DMS53 treated with DMSO at 0.1 percent for 48 hours (cell line): Measurements from ENCODE around the gene BMP15.
A peak's percentile ranks its signal among the peaks of the same experiment; 100 is the strongest.

Experiments used
- DNase-seq: peaks from one replicate; lab custom pipeline; 2025; ENCODE audit not compliant: unreplicated experiment; lab: John Stamatoyannopoulos, UW

BMP15 gene

GRCh38 chrX:50910685-50911176 lies at the start of gene BMP15:
BMP15 (plus strand) TSS chrX:50910735; CDS start chrX:50910784, 49 bp downstream.
- DNase-seq = no peak

DNA sequence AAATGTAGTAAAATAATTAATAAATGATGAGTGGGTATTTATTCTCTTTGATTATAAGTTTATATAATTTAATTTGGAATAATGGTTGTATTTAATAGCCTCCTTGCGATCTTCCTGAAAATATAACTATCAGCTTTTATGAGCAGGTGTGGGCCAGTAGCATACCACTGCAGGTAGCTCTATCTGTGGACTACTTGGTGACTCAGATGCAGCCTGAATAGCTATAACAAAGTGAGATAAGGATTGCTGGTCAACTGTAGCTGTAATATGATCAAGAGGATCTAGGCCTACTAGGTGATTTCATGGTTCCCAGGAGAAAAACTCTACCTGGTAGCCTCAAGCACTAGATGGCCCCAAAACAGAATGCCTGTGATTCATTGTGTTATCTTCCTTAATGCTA lies 47.1 kb upstream of the BMP15 start:
- DNase-seq = no peak

- DNase-seq = no peak
These were observed 45.2 kb upstream of the BMP15 start for GRCh38 chrX:50865311-50865710.

DNA sequence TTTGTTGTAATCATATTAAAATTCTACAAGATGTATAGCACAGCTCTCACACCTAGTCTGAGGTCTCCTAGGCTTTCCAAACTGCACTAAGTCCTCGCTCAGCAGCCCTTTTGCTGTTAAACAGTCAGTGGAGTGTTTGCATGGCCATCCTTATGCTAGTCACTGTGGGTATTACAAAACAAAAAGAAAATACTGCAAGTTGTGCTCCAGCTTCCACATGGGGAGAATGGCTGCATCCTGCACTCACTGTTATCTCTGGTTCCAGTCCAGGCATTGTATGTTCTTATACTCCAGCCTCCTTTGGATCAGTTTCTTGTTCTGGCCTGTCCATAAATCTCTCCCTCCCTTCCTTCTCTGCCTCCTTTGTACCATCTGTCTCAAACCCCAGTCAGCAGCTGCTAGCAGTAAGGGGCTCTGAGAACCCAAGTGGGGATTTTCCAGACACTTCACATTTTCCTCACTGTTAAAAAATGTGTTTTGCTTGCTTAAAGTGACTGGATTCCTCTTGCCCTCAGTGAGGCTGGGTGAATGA lies 38.5 kb upstream of the BMP15 start:
- no peak for DNase-seq

DNA sequence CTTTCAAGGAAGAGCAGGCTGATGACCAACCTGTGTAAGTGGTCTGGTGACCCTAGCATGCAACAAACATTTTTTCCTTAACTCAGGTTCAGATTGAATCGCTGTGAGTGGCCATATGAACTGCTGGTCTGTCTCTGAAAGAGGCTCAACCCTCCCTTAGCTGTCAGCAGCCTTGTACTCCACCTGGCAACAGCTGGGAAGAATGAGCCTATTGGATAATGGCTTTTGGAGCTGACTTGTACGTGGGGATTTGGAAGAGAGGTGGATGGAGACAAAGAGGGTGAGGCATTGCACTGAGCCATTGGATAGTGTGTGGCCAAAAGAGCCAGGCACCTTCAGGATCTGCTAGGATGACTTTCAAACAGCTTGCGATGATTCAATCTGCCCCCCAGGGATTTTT lies 35.7 kb upstream of the BMP15 start:
- no peak for DNase-seq

DNA sequence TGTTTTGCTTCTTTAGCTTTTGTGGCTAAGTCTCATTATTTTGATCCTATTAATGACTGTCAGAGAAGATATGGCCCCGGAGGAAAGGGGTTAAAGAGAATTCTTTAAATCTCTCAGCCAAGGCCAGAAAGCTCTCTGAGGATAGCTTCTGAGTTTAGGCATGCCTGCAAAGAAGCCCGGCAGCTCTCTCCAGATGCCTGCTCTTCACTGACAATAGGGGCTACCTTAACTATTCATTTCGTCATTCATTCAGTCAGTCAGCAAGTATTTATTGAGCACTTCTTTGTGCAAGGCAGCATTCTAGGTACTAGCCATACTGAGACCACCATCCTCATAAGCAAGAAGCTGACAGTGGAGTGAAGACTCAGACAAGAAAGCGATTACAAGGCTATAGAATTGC lies 34.0 kb upstream of the BMP15 start:
- DNase-seq = no peak

GRCh38 chrX:50877310-50877709 lies 33.2 kb upstream of the BMP15 start:
- DNase-seq = no peak

- no peak for DNase-seq
These were observed 29.5 kb upstream of the BMP15 start for GRCh38 chrX:50881028-50881427.

GRCh38 chrX:50888884-50889283 lies 21.7 kb upstream of the BMP15 start:
- no peak for DNase-seq

GRCh38 chrX:50889582-50889981 lies 21.0 kb upstream of the BMP15 start:
- DNase-seq = no peak

DNA sequence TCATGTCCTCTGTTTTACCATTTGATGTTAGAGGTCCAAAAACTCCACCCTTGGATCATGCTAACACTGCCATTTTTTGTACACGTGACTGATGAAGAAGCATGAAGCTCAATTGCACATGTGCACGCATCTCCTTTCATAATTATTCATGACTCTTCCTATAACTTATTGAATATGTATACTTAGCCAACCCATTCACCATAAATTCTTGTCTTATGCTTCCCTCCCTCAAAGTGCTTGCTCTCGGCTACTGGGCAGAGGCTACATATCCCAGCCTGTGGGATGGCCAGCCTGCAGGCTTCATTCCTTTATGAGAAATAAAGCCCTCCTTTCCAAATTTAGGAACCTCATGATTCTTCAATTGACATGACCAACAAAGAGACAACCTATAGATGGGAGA lies 17.5 kb upstream of the BMP15 start:
- DNase-seq = no peak

- DNase-seq = no peak
These were observed 17.1 kb upstream of the BMP15 start for GRCh38 chrX:50893466-50893865.

- DNase-seq = no peak
These were observed 5.2 kb upstream of the BMP15 start for GRCh38 chrX:50905334-50905733.

DNA sequence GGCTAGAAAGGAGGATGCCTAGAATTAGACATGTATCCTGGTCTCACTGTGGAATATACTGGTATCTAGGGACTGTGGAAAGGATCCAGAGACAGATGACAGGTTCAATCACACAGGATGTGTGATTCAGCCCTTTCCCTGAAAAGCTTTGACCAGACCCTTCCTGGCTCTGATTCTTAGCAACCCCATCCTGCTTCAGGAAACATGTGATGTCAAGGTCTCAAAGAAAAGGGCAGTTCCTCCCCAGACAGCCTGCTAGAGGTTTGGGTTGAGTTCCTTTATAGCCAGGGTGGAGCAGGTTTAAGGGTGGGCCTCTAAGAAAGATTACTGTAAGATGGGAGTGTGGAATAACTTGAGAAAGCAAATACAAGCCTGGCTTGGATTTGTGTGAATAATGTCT lies 3.0 kb downstream of the BMP15 start:
- no peak for DNase-seq

DNA sequence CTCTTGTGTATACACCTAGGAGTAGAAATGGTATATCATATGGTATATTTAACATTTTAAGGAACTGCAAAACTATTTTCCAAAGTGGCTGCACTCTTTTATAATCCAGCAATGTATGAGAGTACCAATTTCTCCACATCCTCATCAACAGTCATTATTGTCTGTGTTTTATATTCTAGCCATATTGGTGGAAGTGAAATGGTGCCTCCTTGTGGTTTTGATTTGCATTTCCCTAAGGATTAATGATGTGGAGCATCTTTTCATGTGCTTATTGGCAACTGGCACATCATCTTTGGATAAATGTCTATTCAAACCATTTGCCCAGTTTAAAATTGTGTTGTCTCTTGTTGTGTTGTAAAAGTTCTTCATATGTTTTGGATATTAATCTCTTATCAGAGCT lies 9.6 kb downstream of the BMP15 start:
- DNase-seq = peak; percentile 33

- no peak for DNase-seq
These were observed 16.6 kb downstream of the BMP15 start for GRCh38 chrX:50927127-50927526.

DNA sequence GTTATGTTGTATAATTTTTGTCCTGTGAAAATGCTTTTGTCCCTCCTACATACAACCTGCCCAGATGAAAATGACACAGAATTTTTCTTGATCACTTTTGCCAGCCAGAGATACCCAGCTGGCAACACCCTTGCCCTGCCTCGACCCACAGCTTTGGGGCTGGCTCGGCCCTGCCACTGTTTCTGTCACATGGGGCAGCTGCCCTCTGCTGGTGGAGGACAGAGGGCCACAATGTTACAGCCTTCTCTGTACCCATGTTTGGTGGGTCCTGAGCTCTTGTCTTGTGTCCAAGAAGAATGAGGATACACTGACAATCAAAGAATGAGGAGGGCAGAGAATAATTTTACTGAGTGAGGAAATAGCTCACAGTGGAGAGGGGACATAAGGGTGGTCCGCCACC lies 31.1 kb downstream of the BMP15 start:
- no peak for DNase-seq

DNA sequence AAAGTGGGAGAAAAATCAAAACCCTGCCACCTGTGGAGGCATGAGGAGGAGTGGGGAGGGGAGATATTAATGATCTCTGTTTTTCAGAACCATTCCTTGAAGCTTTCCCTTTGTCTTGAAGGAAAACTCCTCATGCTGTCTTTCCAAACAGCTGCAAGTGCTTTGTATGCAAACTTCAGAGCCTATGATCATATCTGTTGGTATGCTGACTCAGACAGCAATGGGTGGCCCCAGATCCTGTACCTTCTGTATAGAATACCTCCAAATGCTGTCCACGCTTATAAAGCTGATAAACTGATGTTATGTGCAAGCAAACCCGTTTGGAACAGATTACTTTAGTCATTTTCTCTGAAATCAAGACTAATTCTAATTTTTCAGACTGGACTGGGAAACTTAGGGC lies 31.9 kb downstream of the BMP15 start:
- DNase-seq = no peak

DNA sequence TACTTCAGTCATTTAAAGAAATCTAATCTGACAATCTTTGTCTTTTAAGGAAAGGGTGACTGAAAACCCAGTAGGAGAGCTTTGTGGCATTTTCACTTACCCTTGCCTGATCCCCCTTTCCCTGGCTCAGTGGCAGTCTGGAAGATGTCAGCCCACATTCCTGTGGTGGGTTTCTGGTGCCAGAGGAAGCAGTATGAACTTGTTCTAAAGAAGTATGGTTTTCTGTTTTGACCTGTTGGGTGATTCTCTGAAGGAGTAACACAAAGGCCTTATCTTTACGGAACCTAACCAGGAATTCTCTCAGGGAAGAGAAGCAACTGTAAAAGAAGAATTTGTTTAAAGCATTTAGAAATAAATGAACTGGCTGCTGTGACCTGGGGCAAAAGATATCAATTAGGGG lies 41.9 kb downstream of the BMP15 start:
- no peak for DNase-seq

DNA sequence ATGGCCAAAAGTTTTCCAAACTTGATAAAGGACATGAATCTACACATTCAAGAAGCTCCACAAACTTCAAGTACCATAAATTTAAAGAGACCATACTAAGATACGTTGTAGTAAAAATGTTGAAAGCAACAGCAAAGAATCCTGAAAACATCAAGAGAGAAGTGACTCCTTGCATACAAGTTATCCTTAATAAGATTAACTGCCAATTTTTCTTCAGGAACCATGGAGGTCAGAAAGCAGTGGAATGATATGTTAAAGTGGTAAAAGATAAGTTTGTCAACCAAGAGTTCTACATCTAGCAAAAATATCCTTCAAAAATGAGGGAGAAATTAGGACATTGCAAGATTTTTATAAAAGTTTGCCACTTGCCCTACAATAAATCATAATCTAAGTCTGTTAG lies 43.3 kb downstream of the BMP15 start:
- DNase-seq = no peak

- no peak for DNase-seq
These were observed 51.6 kb downstream of the BMP15 start for GRCh38 chrX:50962156-50962555.

GRCh38 chrX:50963842-50964241 lies 53.3 kb downstream of the BMP15 start:
- DNase-seq = no peak
